CMK (cell line): ENCODE data around the gene RECK.
"Not testable (repeated sequence)": the region's sequence is repeated elsewhere in the genome, so short reads cannot be mapped to it uniquely, and the experiment has no call there.

Experiments
- DNase-seq: peaks from one replicate; pipeline ENCODE4 v3.0.0-alpha.2; 2010; ENCODE audit warnings: low read depth

The RECK gene

GRCh38 chr9:36036780-36037548 is at the start of gene RECK:
Gene RECK, plus strand, starts transcription at chr9:36036913. Its CDS starts 86 bp downstream, at chr9:36036999.
- DNase-seq, result no peak

- no peak for DNase-seq
These were observed 46.6 kb upstream of the RECK start for GRCh38 chr9:35990155-35990554.

- DNase-seq, result not testable (repeated sequence)
These were observed 43.6 kb upstream of the RECK start for GRCh38 chr9:35993136-35993535.

- DNase-seq, result no peak
These were observed 42.6 kb upstream of the RECK start for GRCh38 chr9:35993976-35994720.

GRCh38 chr9:35994959-35995358 is 41.8 kb upstream of the RECK start:
- no peak for DNase-seq

- no peak for DNase-seq
These were observed 40.2 kb upstream of the RECK start for GRCh38 chr9:35996358-35996970.

- not testable (repeated sequence) for DNase-seq
These were observed 39.7 kb upstream of the RECK start for GRCh38 chr9:35997016-35997415.

- DNase-seq, result no peak
These were observed 38.4 kb upstream of the RECK start for GRCh38 chr9:35998333-35998732.

GRCh38 chr9:36005891-36006290 is 30.8 kb upstream of the RECK start:
- no peak for DNase-seq

- DNase-seq, result no peak
These were observed 30.0 kb upstream of the RECK start for GRCh38 chr9:36006549-36007315.

GRCh38 chr9:36007316-36007708 is 29.4 kb upstream of the RECK start:
- no peak for DNase-seq

- no peak for DNase-seq
These were observed 28.9 kb upstream of the RECK start for GRCh38 chr9:36007852-36008251.

GRCh38 chr9:36008774-36009300 is 27.9 kb upstream of the RECK start:
- no peak for DNase-seq

GRCh38 chr9:36011379-36011778 is 25.3 kb upstream of the RECK start:
- no peak for DNase-seq

- DNase-seq, result no peak
These were observed 19.4 kb upstream of the RECK start for GRCh38 chr9:36017278-36017677.

- no peak for DNase-seq
These were observed 18.6 kb upstream of the RECK start for GRCh38 chr9:36018129-36018528.

- no peak for DNase-seq
These were observed 17.6 kb upstream of the RECK start for GRCh38 chr9:36018891-36019720.

- no peak for DNase-seq
These were observed 14.7 kb upstream of the RECK start for GRCh38 chr9:36021968-36022367.

GRCh38 chr9:36023260-36024048 is 13.3 kb upstream of the RECK start:
- no peak for DNase-seq

- no peak for DNase-seq
These were observed 11.0 kb upstream of the RECK start for GRCh38 chr9:36025746-36026145.
